ENCODE measurements around the gene AFF2.

Gene AFF2

GRCh38 chrX:148537556-148538182 is 37.3 kb downstream of the AFF2 start:
- DNase-seq, result no peak

GRCh38 chrX:148538582-148538981 is 38.2 kb downstream of the AFF2 start:
- no peak for DNase-seq

GRCh38 chrX:148540114-148540513 is 39.7 kb downstream of the AFF2 start:
- DNase-seq, result no peak

DNA sequence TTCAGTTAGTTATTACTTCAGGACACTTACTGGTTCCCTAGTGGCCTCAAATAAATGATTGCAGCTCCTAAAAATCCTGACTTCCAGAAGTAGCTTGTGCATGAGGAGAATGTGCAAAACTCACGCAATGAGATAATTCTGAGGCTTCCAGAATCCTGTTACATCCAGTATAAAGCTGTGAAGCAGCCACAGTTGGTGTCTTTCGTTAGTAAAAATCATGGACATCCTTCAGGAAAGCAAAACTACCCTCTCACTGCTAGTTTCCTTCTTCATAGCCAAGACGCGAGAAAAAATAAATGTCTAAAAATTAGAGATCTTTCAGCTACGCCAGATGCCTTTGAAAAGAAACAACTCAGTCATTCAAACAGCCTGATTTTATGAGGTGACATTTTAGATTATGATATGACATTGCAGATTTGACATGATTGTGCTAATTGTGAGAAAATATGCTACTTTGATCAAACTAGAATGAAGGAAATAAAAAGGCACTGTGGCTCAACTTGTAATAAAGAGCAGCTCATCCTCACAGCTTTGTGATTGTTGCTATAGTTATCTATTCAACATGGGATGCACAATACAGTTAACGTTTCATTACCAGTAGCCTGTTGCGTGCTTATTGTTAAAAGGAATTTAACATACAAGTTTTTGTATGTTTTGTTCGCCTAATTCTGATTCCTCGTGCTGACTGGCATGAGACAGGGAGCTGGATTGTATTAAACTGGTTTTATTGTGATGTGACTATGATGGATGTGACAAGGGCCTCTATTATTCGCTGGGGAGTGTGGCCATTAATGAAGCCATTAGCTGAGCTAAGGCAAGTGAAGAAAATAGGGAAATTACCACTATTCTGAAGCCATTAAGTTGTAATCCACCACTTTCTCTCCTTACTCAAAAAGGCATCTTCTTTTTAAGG is 40.5 kb downstream of the AFF2 start:
- no peak for DNase-seq

GRCh38 chrX:148541584-148541940 is 41.1 kb downstream of the AFF2 start:
- DNase-seq, result no peak

GRCh38 chrX:148542481-148543255 is 42.3 kb downstream of the AFF2 start:
- DNase-seq, result no peak

- DNase-seq, result peak in 1 of 4 experiments; percentile 11
Observed at GRCh38 chrX:148552775-148553174, 52.4 kb downstream of the AFF2 start.

DNA sequence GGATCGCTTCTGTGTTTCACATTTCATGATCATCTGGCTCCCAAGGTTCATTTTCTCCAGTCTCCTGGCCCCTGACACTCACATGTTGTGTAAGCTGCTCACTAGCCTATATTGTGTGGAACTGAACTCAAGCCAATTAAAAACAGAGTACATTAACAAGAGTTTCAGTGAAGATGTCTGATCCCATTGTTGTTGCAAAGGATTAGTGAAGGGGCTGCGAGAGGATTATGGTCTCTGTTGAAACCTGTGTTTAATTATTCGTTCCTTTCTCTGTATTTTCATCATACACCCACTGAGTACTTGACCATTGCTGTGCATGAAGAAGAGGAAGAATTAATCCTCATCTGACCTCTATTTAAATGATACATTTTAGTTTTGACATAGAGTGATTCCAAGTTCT is 54.7 kb downstream of the AFF2 start:
- no peak for DNase-seq

GRCh38 chrX:148555571-148556243 is 55.3 kb downstream of the AFF2 start:
- DNase-seq, result no peak

GRCh38 chrX:148556498-148556897 is 56.1 kb downstream of the AFF2 start:
- DNase-seq, result no peak

DNA sequence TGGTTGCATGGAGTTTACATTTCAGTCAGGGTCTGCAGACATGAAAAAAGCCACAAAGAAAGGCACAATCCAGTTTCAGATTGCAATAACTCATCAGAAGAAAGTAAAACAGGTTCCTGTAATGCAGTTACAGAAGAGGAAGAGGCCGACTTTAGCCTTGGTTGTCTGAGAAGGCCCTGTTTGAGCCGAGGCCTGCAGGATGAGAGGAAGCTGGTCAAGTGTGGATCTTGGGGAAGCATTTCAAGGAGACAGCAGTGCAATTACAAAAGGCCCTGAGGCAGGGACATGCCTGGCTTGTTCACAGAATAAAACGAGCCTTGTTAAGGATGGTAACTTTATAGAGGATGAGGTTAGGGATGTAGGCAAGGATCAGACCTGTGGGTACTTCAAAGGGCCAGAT is 62.4 kb downstream of the AFF2 start:
- peak; percentile 21 to 71 (median 58) for DNase-seq

GRCh38 chrX:148567229-148567628 is 66.8 kb downstream of the AFF2 start:
- no peak for DNase-seq

DNA sequence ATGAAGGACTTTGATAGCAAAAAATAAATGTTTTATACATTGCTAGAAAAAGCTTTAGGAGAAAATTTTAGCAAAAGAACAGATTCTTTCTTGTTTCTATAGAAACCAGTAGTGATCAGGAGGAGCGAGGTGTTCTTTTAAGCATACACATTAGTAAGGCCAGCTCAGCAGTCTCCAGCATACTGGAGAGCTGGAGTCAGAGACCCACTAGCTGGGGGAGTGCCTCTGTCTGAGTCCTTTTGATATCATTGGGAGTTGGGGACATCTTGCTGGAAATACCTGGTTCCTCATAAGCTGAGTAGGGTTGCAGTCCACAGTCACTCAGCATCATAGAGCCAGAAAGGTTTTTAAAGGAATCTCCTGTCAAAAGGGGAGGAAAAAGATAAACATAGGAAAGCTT is 67.4 kb downstream of the AFF2 start:
- DNase-seq, result no peak

DNA sequence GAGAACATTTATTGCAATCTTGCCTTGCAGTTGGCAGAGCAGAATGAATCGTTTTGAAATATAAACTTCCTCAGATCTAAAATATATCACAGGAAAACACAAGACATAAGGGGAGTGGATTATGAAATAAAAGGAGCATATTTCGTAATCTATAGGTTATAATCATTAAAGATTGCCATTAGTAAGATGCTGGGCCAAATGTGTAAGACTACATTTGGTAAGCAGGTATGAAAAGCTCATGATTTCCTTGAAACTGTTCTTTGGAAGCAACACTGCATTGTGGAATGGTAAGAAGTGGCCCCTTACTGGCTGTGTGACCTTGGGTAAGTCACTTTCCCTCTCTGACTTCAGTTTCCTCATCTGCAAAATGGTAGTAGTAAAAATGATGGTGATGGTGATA is 68.3 kb downstream of the AFF2 start:
- DNase-seq, result peak in 1 of 4 experiments; percentile 3

DNA sequence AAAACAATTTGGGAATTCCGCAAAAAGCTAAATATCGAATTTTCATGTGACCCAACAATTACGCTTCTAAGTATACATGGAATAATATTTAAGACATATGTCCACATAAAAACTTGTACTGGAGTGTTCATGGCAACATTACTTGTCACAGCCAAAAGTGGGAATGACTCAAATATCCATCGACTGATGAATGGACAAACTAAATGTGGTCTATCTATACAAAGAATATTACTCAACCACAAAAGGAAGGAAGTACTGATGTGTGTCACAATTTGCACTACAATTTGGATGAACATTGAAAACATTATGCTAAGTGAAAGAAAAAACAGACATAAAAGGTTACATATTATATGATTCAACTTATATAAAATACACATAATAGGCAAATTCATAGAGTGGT is 71.9 kb downstream of the AFF2 start:
- peak in 2 of 4 experiments; percentile 44 to 45 for DNase-seq

- DNase-seq, result no peak
Observed at GRCh38 chrX:148573119-148573518, 72.7 kb downstream of the AFF2 start.

DNA sequence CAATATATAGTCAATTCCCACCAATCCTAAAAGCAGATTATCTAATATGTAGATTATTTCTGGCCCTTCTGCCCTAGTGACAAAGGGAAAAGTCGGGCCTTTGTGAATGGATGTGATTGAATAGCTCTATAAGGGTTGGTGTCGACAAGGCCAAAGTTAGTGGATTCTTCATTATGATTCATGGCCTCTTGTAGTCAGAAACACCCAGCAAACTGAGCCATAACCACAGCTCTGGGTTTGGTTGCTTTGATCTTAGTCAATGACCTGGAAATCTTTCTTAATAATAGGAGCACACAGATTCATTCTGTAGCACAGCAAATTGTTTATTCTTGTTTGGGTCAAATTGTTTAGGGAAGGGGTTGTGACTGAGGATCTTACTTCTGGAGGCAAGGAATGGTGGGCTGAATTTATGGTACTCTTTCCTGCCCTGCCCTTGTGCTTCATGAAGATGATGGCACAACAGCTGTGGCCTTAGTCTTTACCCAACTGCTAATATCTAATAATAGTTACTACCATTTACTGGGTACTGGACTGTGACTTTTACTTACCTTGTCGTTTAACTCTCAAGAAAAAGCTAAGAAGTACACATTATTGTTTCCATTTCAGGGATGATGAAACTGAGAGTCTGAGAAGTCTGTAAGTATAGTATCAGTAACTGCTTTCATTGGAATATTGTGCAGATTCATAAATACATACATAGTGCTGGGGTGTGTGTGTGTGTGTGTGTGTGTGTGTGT is 74.0 kb downstream of the AFF2 start:
- DNase-seq, result no peak

GRCh38 chrX:148576396-148576795 is 76.0 kb downstream of the AFF2 start:
- DNase-seq, result no peak

GRCh38 chrX:148577741-148578140 is 77.3 kb downstream of the AFF2 start:
- no peak for DNase-seq

DNA sequence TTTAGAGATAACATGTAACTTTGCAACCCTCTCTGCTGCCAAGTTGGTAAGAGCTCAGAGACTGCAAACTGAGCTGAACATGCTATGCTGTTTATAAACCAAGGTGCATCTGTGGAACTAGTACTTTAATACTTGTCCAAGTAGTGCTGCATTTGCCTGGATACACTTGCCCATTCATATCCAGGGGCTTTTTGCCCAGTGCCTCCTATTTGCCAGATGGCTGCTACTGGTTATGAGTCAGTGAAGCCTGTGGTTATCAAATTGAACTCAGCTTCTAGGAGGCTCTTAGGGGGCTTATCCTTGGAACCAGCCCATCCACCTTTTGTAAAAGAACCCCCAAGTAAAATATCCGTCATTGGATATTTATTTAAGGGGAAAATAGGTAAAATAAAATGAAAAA is 79.6 kb downstream of the AFF2 start:
- no peak for DNase-seq

- DNase-seq, result no peak
Observed at GRCh38 chrX:148582353-148582752, 81.9 kb downstream of the AFF2 start.

All from suppressor macrophage (primary cell).